Panc1 (cell line): ENCODE results near the gene WDR4. TPM values are rescaled to one million over a fixed set of nuclear protein-coding genes. Genes with fewer than 3 reads are reported as not detected.

Source experiments
- ATAC-seq: fragments of 200-7000 bp; cut with Tn5 transposase; 2 replicates; pipeline ENCODE4 v1.9.1; 2020; ENCODE audit warnings: mild to moderate bottlenecking, moderate library complexity
- BruUV-seq: library from RNA; stranded (reverse); fragments of 400-500 nt; replicated peaks from 2 replicates; lab custom pipeline; 2021; lab: Mats Ljungman, UMichigan
- CTCF ChIA-PET: fragments of 300-600 bp; sonication (Branson Sonifier 250); formaldehyde crosslinking; loops from one replicate; lab custom pipeline; 2022; ENCODE audit warnings: antibody characterized with exemption; lab: Charles Lee
- POLR2A ChIA-PET: fragments of 300-600 bp; sonication (Branson Sonifier 250); formaldehyde crosslinking; loops from one replicate; lab custom pipeline; 2022; ENCODE audit warnings: antibody characterized with exemption; lab: Charles Lee
- DNase-seq: peaks from one replicate; pipeline ENCODE4 v3.0.0-alpha.2; 2010; ENCODE audit warnings: low read depth, low spot score
- H3K27ac ChIP-seq: 2 replicates; pipeline ENCODE4 v1.5.1; 2011; ENCODE audit warnings: mild to moderate bottlenecking, low read length, inconsistent platforms
- H3K27me3 ChIP-seq: fragments of 200-500 bp; sonication (Bioruptor generic); 2 replicates; pipeline ENCODE4 v1.6.0; 2014; ENCODE audit warnings: low read length, inconsistent platforms; ENCODE audit not compliant: control insufficient read depth, insufficient read depth
- H3K36me3 ChIP-seq: fragments of 200-500 bp; sonication (Bioruptor generic); 2 replicates; pipeline ENCODE4 v1.5.1; 2014; ENCODE audit warnings: inconsistent platforms, mild to moderate bottlenecking, low read length, moderate library complexity; ENCODE audit not compliant: control insufficient read depth, insufficient read depth
- H3K4me1 ChIP-seq: 2 replicates; pipeline ENCODE4 v1.5.1; 2011; ENCODE audit warnings: inconsistent platforms, mild to moderate bottlenecking, low read length, moderate library complexity; ENCODE audit not compliant: control insufficient read depth, insufficient read depth
- H3K4me3 ChIP-seq, 2 experiments: 2 replicates each; pipeline ENCODE4 v1.5.1; 2011 to 2012; ENCODE audit warnings: low read depth in 2 of 2, low read length in 2 of 2, mild to moderate bottlenecking in 2 of 2, inconsistent platforms in 1 of 2, moderate library complexity in 1 of 2
- H3K9me3 ChIP-seq: fragments of 200-500 bp; sonication (Bioruptor generic); 2 replicates; pipeline ENCODE4 v1.5.1; 2014; ENCODE audit warnings: low read depth, mild to moderate bottlenecking, inconsistent platforms, low read length, moderate library complexity; ENCODE audit not compliant: control insufficient read depth, insufficient read depth
- CTCF ChIP-seq: fragments of 450-650 bp; IDR thresholded peaks from 2 replicates; pipeline ENCODE4 v1.5.1; 2017; ENCODE audit warnings: mild to moderate bottlenecking
- POLR2AphosphoS5 ChIP-seq: IDR thresholded peaks from 2 replicates; pipeline ENCODE4 v1.6.1; 2012; ENCODE audit warnings: mild to moderate bottlenecking, low read depth, low read length, moderate library complexity
- SIN3A ChIP-seq: IDR thresholded peaks from 2 replicates; pipeline ENCODE4 v1.6.1; 2012; ENCODE audit warnings: low read depth, mild to moderate bottlenecking, low read length, moderate library complexity, borderline replicate concordance; ENCODE audit not compliant: insufficient read depth
- TCF7L2 ChIP-seq: IDR thresholded peaks from 2 replicates; pipeline ENCODE4 v1.6.1; 2011; ENCODE audit warnings: mild to moderate bottlenecking, low read depth, low read length, inconsistent platforms
- in situ Hi-C: cut with HindIII; loops from 2 replicates; pipeline ENCODE4 v1.10.0; 2016; ENCODE audit warnings: low sequenced_read_pairs, low pct_unique_long_range_greater_than_20kb
- intact Hi-C: fragments of 100-400 bp; cut with micrococcal nuclease; formaldehyde crosslinking; loops from one replicate; pipeline ENCODE4 v1.10.0; 2022; ENCODE audit not compliant: unreplicated experiment
- total RNA-seq: library from RNA; stranded (reverse); gene quantifications from one replicate; pipeline ENCODE4 v1.2.1, GENCODE V29; 2021; ENCODE audit not compliant: unreplicated experiment
- TF ChIP-seq, protein P1 (sequence below), 2 experiments: IDR thresholded peaks; 2 replicates each; pipeline ENCODE4 v1.6.1; 2011 to 2012; ENCODE audit warnings: low read depth in 2 of 2, control low read depth in 1 of 2, low read length in 1 of 2, mild to moderate bottlenecking in 1 of 2, moderate library complexity in 1 of 2; ENCODE audit not compliant: insufficient read depth in 1 of 2

WDR4 gene
- total RNA-seq, 1 experiment from 2014 or later = 36.7 TPM

- BruUV-seq = no TSS peak
- no peak for DNase-seq
- H3K36me3 ChIP-seq = no peaks in the 10 kb centered on the region; the same call in 1 of the 2 replicates
- POLR2A ChIA-PET = no interaction called here
- H3K4me3 ChIP-seq = no peak overlapping the region
- H3K9me3 ChIP-seq = no peaks in the 10 kb centered on the region
- in situ Hi-C loops = no loop called here
- no peaks in the 10 kb centered on the region for H3K27me3 ChIP-seq
- intact Hi-C loops = no loop called here
- no peaks in the 10 kb centered on the region for H3K4me1 ChIP-seq
- ATAC-seq = peak; percentile 79
- TF ChIP-seq POLR2AphosphoS5 (no peak), CTCF (no peak; the same call in 1 of the 2 replicates), SIN3A (no peak), TCF7L2 (no peak)
- TF ChIP-seq, protein P1, sequence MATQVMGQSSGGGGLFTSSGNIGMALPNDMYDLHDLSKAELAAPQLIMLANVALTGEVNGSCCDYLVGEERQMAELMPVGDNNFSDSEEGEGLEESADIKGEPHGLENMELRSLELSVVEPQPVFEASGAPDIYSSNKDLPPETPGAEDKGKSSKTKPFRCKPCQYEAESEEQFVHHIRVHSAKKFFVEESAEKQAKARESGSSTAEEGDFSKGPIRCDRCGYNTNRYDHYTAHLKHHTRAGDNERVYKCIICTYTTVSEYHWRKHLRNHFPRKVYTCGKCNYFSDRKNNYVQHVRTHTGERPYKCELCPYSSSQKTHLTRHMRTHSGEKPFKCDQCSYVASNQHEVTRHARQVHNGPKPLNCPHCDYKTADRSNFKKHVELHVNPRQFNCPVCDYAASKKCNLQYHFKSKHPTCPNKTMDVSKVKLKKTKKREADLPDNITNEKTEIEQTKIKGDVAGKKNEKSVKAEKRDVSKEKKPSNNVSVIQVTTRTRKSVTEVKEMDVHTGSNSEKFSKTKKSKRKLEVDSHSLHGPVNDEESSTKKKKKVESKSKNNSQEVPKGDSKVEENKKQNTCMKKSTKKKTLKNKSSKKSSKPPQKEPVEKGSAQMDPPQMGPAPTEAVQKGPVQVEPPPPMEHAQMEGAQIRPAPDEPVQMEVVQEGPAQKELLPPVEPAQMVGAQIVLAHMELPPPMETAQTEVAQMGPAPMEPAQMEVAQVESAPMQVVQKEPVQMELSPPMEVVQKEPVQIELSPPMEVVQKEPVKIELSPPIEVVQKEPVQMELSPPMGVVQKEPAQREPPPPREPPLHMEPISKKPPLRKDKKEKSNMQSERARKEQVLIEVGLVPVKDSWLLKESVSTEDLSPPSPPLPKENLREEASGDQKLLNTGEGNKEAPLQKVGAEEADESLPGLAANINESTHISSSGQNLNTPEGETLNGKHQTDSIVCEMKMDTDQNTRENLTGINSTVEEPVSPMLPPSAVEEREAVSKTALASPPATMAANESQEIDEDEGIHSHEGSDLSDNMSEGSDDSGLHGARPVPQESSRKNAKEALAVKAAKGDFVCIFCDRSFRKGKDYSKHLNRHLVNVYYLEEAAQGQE (IDR thresholded peaks at IDR 0.05; ENCODE audit: insufficient read depth in 1 of 2, low read depth in 2 of 2, low read length in 1 of 2) = no peak
- CTCF ChIA-PET = no interaction called here
- H3K27ac ChIP-seq = no peak overlapping the region
These were observed 28.4 kb downstream of the WDR4 start for GRCh38 chr21:42850866-42851391.

DNA sequence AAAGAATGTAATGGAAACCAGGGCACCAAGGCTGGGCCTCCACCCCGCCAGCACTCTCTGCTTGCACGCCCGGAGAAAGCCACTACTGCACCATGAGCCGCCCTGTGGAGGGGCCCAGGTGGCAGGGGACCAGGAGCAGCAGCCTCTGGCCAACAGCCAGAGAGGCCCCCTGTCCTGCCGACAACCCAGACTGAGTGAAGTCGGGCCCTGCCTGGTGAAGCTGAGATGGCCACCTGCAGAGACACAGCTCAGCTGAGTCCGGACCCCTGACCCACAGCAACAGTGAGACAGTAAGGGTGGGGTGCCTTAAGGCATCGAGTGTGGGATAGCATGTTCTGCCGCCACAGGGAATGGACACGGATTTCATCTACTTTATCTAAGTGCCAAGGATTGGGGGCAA, 28.9 kb downstream of the WDR4 start:
- in situ Hi-C loops (no loop called here), intact Hi-C loops (no loop called here)
- ChIA-PET POLR2A (no interaction called here), CTCF (no interaction called here)
- ATAC-seq (no peak; the same call in 1 of the 2 replicates), DNase-seq (no peak)
- Histone ChIP-seq H3K27ac (no peak overlapping the region), H3K4me1 (no peaks in the 10 kb centered on the region), H3K36me3 (no peaks in the 10 kb centered on the region; the same call in 1 of the 2 replicates), H3K27me3 (no peaks in the 10 kb centered on the region), H3K4me3 (no peak overlapping the region), H3K9me3 (no peaks in the 10 kb centered on the region)
- no TSS peak for BruUV-seq
- TF ChIP-seq POLR2AphosphoS5 (no peak), TCF7L2 (no peak), SIN3A (no peak), CTCF (no peak)
- TF ChIP-seq, protein P1 (IDR thresholded peaks at IDR 0.05; ENCODE audit: insufficient read depth in 1 of 2, low read depth in 2 of 2, low read length in 1 of 2) = no peak
